Inflammatory macrophage treated with lipopolysaccharide for 1 hour (primary cell): ENCODE results near the gene LCE1E.

Source experiments
- DNase-seq, 2 donors: peaks; one replicate each; pipeline ENCODE4 v3.0.0-alpha.2; 2020 to 2022

LCE1E gene

DNA sequence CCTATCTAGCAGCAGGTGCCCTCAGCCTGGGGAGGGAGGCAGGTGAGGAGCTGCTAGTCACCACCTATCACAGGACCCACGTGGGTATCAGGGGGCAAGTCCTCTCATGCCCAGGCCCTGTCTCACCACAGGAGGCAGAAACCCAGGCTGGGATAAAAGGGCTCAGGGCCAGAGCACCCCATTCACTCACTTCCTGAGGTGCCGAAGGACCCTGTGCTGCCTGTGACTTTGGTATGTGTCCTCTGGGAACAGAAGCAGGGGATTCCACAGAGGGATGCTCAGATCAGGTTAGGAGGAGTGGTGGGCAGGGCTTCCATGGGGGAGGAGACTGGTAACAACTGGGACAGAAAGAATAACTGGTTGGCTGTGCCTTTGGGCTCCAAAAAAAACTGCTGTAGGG, at the start of gene LCE1E:
Gene LCE1E, plus strand, starts transcription at position 181 of the 400 bp plus-strand sequence. CDS start 1,043 bp downstream, outside the sequence.
- no peak for DNase-seq

- DNase-seq: no peak
These were observed 48.1 kb upstream of the LCE1E start for GRCh38 chr1:152737997-152738396.

DNA sequence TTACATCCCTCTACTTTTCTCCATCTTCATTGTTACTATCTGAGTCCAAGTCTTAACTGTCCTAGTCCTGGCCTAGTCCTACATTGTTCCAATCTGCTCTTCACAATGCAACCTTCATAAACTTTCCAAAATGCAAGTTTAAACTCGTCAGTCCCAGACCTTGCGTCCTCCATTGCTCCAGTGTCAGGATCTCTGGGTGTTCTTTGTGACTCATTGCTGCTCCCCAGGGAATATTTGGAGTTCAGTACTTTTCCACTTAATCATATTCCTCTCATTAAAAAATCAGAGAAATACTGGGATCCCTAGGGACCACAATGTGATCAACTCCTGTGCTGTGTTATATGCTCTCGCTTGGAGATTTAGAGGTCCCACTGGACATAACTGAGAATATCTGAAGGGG, 46.2 kb upstream of the LCE1E start:
- DNase-seq: no peak

DNA sequence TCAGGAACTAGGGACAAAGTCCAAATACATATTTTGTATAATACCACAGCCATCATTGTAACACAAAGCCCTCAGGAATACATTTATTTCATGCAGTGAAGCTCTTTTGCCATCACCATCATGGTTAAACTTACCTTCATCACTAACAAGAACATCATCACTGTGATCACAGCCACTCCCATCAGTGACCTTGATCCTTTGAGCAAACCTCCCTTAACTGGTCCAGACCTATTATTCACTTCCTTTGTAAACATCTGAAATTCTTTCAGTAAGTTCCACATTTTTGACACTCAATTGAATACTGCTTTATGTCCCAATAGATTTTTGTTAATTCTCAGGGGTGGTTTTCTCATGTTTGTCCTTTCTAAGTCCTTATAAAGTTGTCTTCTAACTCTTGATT, 44.4 kb upstream of the LCE1E start:
- no peak for DNase-seq

DNA sequence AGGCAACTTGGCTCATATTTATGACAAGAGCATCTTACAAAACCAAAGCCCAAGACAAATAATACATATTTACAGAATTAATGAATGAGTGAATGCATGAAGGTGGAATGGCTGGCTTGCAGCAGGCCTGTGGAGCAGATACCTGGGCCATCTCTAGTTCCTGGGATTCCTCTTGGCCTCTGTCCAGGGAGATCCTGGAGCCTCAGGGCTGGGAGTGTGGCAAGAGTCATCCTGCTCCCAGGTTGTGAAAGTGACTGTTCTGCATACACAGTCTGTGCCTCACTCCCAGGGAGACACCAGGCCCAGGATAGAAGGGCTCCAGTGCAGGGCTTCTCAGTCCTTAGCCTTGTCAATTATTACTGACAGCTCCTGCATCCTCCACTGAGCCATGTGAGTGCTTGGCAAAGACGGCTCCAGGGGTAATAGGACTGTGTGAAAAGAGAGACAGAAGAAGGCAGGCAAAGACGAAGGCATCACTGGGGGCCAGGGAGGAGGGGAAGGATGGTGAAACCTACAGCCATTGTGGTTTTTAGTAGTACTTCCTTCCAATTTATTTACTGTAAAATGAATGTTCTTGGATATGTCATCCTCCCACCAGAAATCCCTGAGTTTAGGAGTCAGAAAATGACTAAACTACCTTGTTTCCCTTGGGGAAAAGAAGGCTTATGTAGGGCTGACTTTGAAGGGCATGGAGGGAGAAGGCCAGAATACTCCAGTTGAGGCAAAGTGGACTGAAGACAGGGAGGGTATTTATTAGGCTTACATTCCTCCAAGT, 42.5 kb upstream of the LCE1E start:
- DNase-seq: no peak

DNA sequence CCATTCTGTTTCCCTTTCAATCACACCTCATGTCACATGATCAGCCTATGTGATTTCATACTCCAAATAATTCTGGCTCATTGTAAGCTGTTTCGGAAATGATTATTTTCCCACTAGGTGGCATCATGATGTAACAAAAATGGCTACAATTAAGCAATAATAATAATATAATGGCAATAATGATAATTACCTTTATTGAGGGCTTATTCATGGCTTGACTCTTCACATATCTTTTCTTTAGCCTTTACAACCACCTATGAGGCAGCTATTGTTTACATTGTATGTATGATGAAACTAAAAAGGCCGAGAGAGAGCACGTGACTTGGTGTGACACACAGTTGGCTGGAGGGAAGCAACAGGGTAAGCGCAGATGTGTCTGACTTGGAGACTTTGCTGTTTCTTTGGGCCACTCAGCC, 40.8 kb upstream of the LCE1E start:
- peak in 1 of 2 donors; percentile 2 for DNase-seq

GRCh38 chr1:152745765-152746444, 40.2 kb upstream of the LCE1E start:
- no peak for DNase-seq

DNA sequence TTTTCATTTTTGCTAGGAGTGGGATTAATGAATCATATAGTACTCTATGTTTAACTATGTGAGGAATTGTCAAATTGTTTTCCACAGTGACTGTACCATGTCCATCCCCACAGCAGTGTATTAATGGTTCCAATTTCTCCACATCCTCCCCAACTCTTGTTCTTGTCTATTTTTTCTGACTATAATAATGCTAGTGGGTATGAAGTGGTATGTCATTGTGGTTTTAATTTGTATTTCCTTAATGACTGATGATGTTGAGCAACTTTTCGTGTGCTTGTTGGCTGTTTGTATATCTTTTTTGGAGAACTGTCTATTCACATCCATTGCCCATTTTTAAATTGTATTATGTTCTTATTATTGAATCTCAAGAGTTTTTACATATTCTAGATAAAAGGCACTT, 38.2 kb upstream of the LCE1E start:
- DNase-seq: no peak

- no peak for DNase-seq
These were observed 33.8 kb upstream of the LCE1E start for GRCh38 chr1:152752225-152752624.

DNA sequence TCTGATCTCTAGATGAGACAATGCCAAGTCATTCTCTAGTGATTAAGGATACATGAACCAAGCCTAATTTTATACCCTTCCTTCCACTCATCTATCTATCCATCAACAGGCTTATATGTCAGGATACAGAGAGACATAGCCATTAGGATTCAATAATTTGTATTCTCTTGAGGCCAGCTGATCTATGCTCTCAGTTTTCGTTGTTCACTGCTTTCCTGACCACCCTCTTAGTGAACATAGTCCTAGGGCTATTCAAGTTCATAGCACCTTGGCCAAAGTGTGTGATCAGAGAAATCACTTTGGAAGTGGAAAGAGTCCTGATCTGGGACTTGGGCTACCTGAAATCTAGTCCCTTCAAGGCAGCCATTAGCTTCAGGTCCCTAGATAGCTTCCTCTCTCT, 32.5 kb upstream of the LCE1E start:
- no peak for DNase-seq

DNA sequence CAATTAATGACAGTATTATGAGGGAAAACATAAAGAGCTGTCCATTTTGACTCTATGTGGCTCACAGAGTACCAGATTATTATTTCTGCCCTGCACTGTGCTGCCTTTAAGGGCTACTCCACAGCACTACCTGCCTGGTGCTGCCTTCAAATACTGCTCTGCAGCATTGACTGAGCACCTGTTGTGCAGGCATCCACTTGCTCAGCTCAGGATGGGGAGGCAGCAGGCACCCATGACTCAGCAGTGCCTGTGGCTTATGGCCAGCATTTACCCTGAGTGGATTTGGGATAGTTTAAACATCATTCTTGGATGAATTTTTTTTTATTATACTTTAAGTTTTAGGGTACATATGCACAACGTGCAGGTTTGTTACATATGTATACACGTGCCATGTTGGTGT, 29.2 kb upstream of the LCE1E start:
- no peak for DNase-seq

DNA sequence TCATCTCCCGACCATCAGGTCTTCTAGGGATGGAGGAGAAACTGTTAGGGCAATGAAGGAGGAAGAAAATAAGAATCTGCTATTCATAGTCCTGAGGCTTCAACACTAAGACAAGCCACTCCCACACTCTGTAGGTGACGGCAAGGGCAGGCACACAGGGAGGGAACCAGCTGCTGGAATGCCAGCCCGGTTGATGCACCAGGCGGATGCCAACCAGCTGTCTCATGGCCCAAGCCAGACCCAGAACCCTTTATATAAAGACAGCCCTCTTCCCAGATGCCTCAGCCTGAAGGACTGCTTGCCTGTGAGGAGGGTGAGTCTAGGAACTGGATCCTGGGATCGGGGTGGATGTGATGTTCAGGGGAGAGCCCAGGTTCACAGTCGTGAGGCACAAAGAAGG, 28.3 kb upstream of the LCE1E start, which contains the start of gene KPRP:
Gene KPRP, plus strand, starts transcription at position 279 of the 400 bp plus-strand sequence. CDS start 1,564 bp downstream, outside the sequence.
- DNase-seq: no peak

- DNase-seq: no peak
These were observed 27.4 kb upstream of the LCE1E start for GRCh38 chr1:152758636-152759035.

DNA sequence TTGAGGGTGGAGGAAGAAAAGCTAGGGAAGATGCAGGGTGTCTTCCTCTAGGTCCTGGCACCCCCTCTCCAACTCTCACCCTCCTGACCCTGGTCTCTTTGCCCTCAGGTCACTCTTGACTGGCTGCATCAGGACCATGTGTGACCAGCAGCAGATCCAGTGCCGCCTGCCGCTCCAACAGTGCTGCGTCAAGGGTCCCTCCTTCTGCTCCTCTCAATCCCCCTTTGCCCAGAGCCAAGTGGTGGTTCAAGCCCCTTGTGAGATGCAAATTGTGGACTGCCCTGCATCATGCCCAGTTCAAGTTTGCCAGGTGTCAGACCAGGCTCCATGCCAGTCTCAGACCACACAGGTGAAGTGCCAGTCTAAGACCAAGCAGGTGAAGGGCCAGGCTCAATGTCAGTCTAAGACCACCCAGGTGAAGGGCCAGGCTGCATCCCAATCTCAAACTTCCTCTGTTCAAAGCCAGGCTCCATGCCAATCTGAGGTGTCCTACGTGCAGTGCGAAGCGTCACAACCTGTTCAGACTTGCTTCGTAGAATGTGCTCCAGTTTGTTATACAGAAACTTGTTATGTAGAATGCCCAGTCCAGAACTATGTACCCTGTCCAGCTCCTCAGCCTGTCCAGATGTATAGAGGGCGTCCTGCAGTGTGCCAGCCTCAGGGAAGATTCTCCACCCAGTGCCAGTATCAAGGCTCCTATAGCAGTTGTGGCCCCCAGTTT, 26.4 kb upstream of the LCE1E start:
- no peak for DNase-seq

DNA sequence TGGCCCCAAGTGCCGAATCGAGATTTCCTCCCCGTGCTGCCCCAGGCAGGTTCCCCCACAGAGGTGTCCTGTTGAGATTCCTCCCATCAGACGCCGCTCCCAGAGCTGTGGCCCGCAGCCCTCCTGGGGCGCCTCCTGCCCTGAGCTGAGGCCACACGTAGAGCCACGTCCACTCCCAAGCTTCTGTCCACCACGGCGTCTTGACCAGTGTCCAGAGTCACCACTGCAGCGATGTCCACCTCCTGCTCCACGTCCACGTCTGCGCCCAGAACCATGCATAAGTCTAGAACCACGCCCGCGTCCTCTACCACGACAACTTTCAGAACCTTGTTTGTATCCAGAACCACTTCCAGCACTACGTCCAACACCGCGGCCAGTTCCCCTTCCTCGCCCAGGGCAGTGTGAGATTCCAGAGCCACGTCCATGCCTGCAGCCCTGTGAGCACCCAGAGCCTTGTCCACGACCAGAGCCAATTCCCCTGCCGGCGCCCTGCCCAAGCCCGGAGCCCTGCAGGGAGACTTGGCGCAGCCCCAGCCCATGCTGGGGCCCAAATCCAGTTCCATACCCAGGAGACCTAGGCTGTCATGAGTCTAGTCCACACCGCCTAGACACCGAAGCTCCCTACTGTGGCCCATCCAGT, 25.4 kb upstream of the LCE1E start:
- DNase-seq: no peak

DNA sequence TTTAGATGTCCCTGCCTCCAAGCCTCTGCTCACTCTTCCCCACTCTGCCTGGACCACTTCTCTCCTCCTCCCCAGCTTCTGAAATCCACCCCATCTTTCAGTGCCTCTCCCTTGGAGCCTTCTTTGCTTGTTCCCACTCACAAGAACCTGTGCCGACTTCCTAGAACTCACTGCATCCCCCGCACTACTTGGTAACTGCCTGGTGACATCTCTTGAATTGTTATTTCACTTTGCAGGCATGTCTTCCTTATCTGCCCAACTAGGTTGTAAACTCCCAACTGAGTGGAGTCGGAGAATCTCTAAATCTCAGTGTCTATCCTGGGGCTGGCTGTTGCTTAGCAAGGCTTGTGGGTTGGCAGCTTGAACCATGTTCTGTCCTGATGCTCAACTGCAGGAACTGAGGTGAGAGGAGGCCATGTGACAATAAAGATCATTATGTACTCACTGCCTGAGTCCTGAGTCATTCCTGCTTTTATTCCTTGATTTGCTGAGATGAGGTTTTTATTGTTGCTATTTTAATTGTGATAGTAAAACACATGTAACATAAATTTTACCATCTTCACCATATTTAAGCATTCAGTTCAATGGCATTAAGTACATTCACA, 24.3 kb upstream of the LCE1E start:
- DNase-seq: no peak

- DNase-seq: no peak
These were observed 17.1 kb upstream of the LCE1E start for GRCh38 chr1:152768847-152769533.

GRCh38 chr1:152770411-152770810, 15.6 kb upstream of the LCE1E start:
- DNase-seq: no peak

- DNase-seq: no peak
These were observed 11.2 kb upstream of the LCE1E start, which contains the start of gene LCE1F for GRCh38 chr1:152774875-152775274. LCE1F (plus strand) TSS chr1:152775140; CDS start chr1:152776372, 1,232 bp downstream.

GRCh38 chr1:152776361-152776760, 9.7 kb upstream of the LCE1E start:
- DNase-seq: no peak

DNA sequence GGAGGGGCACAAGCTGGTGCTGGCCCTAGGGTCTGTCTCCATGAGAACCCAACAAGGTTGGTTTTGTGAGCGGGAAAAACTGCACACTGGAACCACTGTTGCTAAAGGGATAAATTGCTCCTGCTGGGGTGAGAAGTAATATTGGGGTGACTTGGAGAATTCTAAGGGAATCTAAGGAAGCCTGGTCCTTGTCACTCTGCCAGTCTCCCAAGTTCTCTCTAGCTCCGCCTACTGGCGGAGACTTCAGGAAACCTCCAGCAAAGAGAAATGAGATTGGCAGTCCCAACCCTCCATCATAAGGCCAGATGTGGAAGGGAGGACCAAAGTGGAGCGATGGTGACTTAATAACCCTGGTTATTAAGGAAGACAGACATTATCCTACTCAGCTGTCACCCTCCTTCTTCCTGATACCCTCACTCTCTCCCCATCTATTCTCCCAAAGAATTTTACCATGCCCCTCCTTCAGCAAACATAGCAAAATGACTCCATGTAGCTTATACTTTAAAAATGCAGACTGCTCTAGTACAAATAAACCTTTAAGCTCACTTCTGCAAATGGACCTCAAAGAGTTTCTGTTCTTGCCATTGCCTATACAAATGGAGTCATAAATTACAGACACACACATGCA, 8.4 kb upstream of the LCE1E start:
- DNase-seq: peak; percentile 2 to 6
